ENCODE data around the gene PARD3. TPM values are rescaled to one million over a fixed set of nuclear protein-coding genes. Genes with fewer than 3 reads are reported as not detected.

PARD3 gene
- total and polyA plus RNA-seq, 2 donors (not counting 3 experiments of a cell fraction or from before 2014, with no cell fraction given), result 7.3 to 24.1 TPM

- TF ChIP-seq JUN (IDR thresholded peaks at IDR 0.05; ENCODE audit: borderline replicate concordance, insufficient read depth, insufficient read length, low read depth), result no peak
- no peak for TF ChIP-seq GATA2 (IDR thresholded peaks at IDR 0.05; ENCODE audit: insufficient read depth, insufficient read length, low read depth, low read length)
- no peak for TF ChIP-seq FOS (IDR thresholded peaks at IDR 0.05; ENCODE audit: borderline replicate concordance, insufficient read depth, low read length)
- no peak for TF ChIP-seq MYC (IDR thresholded peaks at IDR 0.05; ENCODE audit: low read depth, low read length)
- TF ChIP-seq EZH2 (IDR thresholded peaks at IDR 0.05; ENCODE audit: borderline replicate concordance, low read depth, low read length, severe bottlenecking), result no peak
- no peak for TF ChIP-seq MAX (IDR thresholded peaks at IDR 0.05; ENCODE audit: insufficient read depth, insufficient read length)
- TF ChIP-seq POLR2AphosphoS5 (IDR thresholded peaks at IDR 0.05; ENCODE audit: insufficient read depth, low read depth, low read length), result no peak
- TF ChIP-seq POLR2A (IDR thresholded peaks at IDR 0.05; ENCODE audit: low read depth, low read length), result no peak
- TF ChIP-seq CTCF (IDR thresholded peaks at IDR 0.05; ENCODE audit: extremely low read depth in 1 of 2, insufficient read depth in 1 of 2, low read depth in 1 of 2, low read length in 2 of 2), result no peak
- DNase-seq (ENCODE audit: low read depth, low spot score) (no peak), FAIRE-seq (no peak)
- no peaks in the 10 kb centered on the region for H3K79me2 ChIP-seq (ENCODE audit: control insufficient read depth, insufficient read depth, low read length)
- intact Hi-C loops (cut with micrococcal nuclease), result no loop called here
- no peaks in the 10 kb centered on the region for H3K36me3 ChIP-seq (ENCODE audit: control insufficient read depth in 2 of 2, extremely low read depth in 1 of 2, insufficient read depth in 2 of 2, low read length in 2 of 2)
- H3K9ac ChIP-seq (replicated peaks; ENCODE audit: extremely low read depth, insufficient read depth, low read length), result no peak overlapping the region
- no peaks in the 10 kb centered on the region for H3K9me1 ChIP-seq (replicated peaks; ENCODE audit: control insufficient read depth, extremely low read depth, insufficient read depth, low read length)
- no peak overlapping the region for H2AFZ ChIP-seq (ENCODE audit: low read depth, low read length)
- POLR2A ChIA-PET, result no interaction called here
- H3K9me3 ChIP-seq (replicated peaks; ENCODE audit: control insufficient read depth, insufficient read depth, low read length), result no peaks in the 10 kb centered on the region
- H4K20me1 ChIP-seq (replicated peaks; ENCODE audit: control insufficient read depth, extremely low read depth, insufficient read depth, low read length), result no peaks in the 10 kb centered on the region
- no peak overlapping the region for H3K27ac ChIP-seq (ENCODE audit: insufficient read depth, low read depth, low read length)
- no TSS peak for BruUV-seq (replicated peaks)
- peaks cover 14% of the 10 kb centered on the region for H3K4me1 ChIP-seq (ENCODE audit: control insufficient read depth, extremely low read depth, insufficient read depth, low read length)
- H3K4me2 ChIP-seq (ENCODE audit: insufficient read depth, low read length), result no peak overlapping the region
- no peak overlapping the region for H3K4me3 ChIP-seq (replicated peaks in 1 of 3; ENCODE audit: insufficient read depth in 1 of 3, low read depth in 1 of 3, low read length in 3 of 3)
- dilution Hi-C loops (cut with MboI; ENCODE audit: extremely low pct_ligation_motif_present, low sequenced_read_pairs), result no loop called here
- CTCF ChIA-PET, result interaction anchor here (1.0 kb wide), 1 partner anchor 12 kb away, joined by 3 read pairs; no protein-coding TSS in a partner anchor
- H3K27me3 ChIP-seq (ENCODE audit: control insufficient read depth in 2 of 2, insufficient read depth in 2 of 2, low read length in 2 of 2), result no peaks in the 10 kb centered on the region
Observed at GRCh38 chr10:34576797-34577196, 238.3 kb downstream of the PARD3 start.
